Renal cortex interstitium (tissue), 11 donors: ENCODE data around the gene PRELID2. TPM values are rescaled to one million over a fixed set of nuclear protein-coding genes. Genes with fewer than 3 reads are reported as not detected.
"Not testable (repeated sequence)": the region's sequence is repeated elsewhere in the genome, so short reads cannot be mapped to it uniquely, and the experiment has no call there.

Experiments used
- DNase-seq, 11 donors: peaks; one replicate each; pipeline ENCODE4 v3.0.0-alpha.2; 2013; ENCODE audit warnings: low read depth in 9 of 11, low spot score in 4 of 11; ENCODE audit errors: extremely low read depth in 1 of 11
- polyA plus RNA-seq, 3 donors: library from polyadenylated mRNA; unstranded; fragments of 120-200 nt; gene quantifications; one replicate each; pipeline ENCODE4 v1.2.1, GENCODE V29; 2013; ENCODE audit not compliant: insufficient read length in 3 of 3

Gene PRELID2
- polyA plus RNA-seq, 3 donors, result 7.2 to 10.4 (median 9.2) TPM

GRCh38 chr5:145847499-145848497, 12.7 kb upstream of the PRELID2 start:
- no peak for DNase-seq

DNA sequence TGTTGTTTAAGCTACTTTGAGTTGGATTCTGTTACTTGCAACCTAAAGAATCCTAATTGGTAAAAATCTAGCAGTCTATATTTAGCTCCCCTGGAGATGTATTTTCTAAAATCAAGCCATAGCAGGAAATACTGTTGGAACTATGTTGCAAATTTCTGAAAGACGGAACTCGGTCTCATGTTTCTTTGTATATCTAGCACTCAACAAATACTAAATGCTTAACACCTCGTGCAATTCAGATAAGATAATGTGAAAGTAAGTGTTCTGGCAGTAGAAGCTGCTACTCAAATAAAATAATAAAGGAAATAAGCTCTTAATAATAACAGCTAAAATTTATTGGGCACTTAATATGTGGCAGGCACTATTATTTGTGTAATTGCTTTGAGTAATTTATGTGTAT, 10.9 kb upstream of the PRELID2 start:
- no peak for DNase-seq

DNA sequence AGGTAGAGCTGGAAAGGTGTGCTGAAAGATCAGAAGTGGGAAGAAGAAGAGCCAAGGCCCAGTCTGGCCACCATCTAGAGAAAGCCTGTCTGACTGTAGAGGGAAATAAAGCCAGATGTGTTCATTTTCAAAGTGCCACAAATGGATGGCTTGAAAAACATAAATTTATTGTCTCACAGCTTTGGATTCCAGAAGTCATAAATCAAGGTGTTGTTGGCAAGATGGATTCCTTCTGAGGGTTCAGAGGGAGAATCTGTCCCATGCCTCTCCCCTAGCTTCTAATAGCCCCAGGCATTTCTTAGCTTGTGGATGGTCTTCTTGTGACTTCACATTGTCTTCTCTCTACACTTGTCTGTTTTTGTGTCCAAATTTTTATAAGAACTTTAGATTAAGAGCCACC, 6.2 kb upstream of the PRELID2 start:
- DNase-seq, result no peak

DNA sequence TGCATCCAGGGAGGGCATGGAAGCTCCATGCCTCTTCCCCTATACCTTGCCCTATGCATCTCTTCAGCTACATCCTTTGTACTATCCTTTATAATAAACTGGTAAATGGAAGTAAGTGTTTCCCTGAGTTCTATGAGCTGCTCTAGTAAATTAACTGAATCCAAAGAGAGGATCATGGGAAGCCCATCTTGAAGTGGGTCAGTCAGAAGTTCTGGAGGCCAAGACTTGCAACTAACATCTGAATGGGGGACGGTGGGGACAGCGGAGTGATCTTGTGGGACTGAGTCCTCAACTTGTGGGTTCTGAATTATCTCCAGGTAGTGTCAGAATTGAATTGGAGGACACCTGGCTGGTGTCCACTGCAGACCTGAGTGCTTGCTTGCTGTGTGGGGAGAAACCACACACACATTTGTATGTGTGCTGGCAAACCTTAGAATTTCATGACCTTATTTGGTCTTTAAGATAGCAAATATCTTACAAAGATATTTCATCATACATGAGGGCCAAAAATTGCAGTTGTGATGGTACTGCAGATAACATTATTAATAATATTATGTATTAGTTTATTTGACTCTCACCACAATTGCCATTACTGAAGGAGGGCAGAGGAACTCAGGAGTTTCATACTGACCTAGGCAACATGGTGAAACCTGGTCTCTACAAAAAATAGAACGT, 5.5 kb upstream of the PRELID2 start:
- no peak for DNase-seq

DNA sequence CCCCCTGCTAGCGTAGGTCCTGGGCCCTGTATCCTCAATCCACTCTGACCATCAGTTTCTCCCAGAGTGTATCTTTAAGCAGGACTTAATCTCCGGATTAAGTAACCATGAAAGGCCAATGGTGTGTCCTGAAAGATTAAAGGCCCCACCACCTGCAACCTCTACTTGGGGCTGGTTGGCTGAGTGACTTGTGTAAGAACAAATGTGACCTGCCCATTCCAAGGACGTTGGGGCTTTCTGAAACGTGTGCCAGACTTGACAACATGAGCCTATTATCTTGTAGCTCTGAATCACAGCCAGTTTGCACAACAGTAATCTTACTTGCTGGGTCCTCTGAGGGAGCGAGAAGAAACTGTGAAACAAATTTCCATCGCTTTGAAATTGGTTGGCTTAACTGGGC, 3.1 kb upstream of the PRELID2 start:
- no peak for DNase-seq

DNA sequence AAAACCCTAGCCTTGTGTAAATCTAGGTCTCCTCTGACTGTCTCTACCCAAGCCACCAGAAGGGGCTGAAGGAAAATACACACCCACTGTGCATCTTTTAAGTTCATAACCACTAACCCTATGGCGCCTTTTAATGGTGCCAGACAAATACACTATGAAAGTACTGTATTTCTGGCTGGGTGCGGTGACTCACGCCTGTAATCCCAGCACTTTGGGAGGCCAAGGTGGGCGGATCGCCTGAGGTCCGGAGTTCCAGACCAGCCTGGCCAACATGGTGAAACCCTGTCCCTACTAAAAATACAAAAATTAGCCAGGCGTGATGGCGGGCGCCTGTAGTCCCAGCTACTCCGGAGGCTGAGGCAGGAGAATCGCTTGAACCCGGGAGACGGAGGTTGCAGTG, 1.1 kb upstream of the PRELID2 start:
- DNase-seq, result not testable (repeated sequence)

DNA sequence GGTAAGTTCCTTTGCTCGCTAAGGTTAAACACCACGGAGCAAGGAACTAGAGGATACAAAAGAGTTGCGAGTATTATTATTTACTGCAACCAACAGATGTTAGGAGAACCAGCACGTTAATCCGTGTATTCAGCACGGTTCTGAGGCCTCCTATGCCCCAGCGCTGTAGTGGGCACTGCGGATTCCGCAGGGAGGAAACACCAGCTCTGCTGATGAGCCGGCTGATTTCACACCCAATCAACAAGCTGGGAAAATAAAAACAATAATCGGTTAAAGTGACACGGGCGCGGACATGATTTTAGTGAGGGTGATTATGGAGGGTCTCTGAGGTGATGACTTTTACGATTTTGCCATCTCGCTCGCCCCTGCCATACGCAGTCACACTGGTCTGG, 702 bp upstream of the PRELID2 start:
- no peak for DNase-seq

DNA sequence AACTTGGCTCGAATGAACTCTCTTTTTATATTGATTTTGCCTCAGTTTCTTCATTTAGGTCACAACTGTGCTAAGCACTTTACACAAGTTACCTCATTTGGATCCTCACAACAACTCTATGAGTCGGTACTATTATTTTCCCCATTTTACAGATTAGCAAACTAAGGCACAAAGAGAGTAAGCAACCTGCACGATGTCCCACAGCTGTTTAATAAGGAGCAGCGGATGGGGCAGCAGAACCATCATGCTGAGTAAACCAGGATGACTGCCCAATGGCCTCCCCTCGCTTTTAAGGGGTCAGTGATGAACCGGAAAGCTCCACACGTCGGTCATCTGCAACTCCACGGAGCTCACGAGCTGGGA, 607 bp downstream of the PRELID2 start:
- DNase-seq, result peak in 1 of 11 donors; percentile 19

GRCh38 chr5:145833631-145834200, 1.4 kb downstream of the PRELID2 start:
- DNase-seq, result no peak

DNA sequence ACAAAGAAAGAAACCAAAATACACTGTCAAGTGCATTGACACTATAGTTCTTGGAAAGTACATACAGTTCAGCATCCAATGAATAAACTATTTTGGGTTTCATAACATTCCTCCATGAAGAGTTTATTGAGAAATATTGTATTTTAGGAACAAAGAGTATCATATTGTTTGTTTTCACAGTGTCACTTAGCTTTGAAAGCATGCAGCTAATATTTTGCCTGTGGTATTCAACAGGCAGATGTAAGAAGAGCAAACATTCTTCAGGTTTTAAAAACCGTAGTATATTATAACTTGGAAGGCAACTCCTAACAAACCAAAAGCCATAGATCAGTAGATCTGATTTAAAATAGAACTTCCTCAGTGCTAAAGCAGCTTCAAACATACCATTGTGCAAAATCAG, 4.5 kb downstream of the PRELID2 start:
- DNase-seq, result no peak

- peak in 2 of 11 donors; percentile 18 to 31 for DNase-seq
Measured at GRCh38 chr5:145829708-145830361, 5.3 kb downstream of the PRELID2 start.

- DNase-seq, result no peak
Measured at GRCh38 chr5:145826895-145827674, 8.1 kb downstream of the PRELID2 start.

GRCh38 chr5:145825751-145826180, 9.4 kb downstream of the PRELID2 start:
- DNase-seq, result peak in 4 of 11 donors; percentile 24 to 54 (median 36)

GRCh38 chr5:145824040-145824439, 11.1 kb downstream of the PRELID2 start:
- no peak for DNase-seq

DNA sequence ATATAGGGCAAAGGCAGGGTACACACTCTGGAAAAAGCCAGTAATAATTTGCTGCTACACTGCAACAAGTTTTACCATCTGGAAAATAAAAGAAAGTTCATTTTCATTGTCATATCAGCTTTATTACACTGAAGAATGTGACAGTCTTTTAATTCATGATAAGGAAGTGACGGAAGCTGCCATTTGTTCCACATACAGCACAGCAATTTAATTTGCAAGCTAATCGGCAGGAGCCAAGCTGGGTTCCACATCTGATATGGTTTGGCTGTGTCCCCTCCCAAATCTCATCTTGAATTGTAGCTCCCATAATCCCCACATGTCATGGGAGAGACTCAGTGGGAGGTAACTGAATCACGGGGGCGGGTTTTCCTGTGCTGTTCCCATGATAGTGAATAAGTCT, 16.5 kb downstream of the PRELID2 start:
- no peak for DNase-seq

- DNase-seq, result no peak
Measured at GRCh38 chr5:145812877-145813276, 22.3 kb downstream of the PRELID2 start.

DNA sequence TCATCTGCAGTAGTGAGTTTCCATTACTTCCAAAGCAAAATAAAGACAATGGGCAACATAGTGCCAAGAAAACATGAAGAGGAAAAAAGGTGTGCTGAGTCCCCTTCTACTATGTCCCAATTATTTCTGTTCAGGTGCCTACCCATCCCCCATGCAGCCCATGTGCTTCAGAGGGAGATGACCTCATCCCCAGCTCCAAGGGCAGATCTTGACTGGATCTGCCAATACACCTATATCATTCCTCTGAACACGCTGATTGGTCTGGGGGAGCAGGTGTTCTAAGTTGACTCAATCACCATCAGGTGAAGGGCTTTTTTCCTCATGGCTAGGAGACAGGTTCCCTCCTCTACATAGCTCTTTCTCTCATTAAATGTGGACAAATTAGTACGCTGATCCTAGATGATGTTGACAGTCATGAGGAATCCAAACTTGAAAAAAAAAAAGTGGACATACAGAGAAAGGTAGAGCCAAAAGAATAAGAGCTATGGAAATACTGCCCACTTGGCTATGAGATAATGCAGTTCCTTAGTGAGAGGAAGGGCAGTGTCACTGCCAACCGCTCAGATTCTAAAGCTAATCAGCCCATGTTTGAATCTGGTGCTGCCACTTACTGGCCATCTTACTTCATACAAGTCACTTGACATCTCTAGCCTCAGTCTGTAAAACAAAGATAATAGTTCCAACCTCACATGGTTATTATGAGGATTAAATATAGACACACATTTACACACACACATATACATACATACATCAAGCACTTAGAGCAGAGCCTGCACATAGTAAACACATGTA, 23.1 kb downstream of the PRELID2 start:
- no peak for DNase-seq

GRCh38 chr5:145806923-145807322, 28.2 kb downstream of the PRELID2 start:
- DNase-seq, result no peak
